ENCODE results near the gene STK10. TPM values are rescaled to one million over a fixed set of nuclear protein-coding genes. Genes with fewer than 3 reads are reported as not detected.
A peak's percentile ranks its signal among the peaks of the same experiment; 100 is the strongest.

Gene STK10
- total RNA-seq, 1 experiment from 2014 or later: 22.9 TPM

DNA sequence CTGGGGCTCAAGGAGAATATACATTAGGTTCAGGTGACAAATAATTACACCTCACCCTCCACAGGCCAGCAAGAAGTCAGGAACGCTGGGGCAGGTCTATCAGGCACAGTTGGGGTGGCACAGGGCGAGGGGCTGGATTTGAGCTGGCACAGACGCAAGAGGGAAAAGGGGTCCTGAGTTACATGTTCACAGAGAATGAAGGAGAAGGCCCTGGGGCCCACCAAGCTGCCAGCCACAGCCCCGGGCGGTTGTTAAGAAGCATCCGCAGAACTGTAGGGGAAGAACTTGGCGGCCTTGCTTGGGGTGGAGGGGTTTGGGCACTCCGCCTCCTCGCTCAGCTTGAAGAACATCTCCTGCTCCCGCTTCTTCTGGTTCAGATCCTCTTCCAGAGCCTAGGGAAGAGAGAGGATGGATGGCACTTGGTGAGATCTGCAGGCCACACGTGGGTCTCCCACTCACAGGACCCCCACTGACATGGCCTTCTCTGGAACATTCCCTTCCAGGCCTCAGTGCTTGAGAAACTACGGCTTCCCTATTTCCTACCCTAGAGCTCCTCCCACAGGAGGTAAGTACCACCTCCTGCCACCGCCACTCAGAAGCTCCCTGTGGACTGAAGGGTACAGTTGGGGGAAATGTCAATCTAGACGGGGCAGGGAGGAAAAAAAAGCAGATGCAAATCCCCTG is 143.3 kb downstream of the STK10 start:
- ATAC-seq (peak; percentile 54; the same call in 1 of the 2 replicates), DNase-seq (ENCODE audit: low read depth, low spot score) (no peak)
- Histone ChIP-seq H3K9me3 (ENCODE audit: control insufficient read depth in 1 of 2, insufficient read depth in 1 of 2, low read depth in 1 of 2, low read length in 2 of 2) (no peaks in the 10 kb centered on the region), H4K20me1 (ENCODE audit: insufficient read depth) (no peaks in the 10 kb centered on the region), H3K4me3 (replicated peaks in 1 of 2; ENCODE audit: low read depth in 1 of 2, low read length in 2 of 2) (no peak overlapping the region), H3K4me2 (ENCODE audit: low read length) (no peak overlapping the region), H3K27me3 (ENCODE audit: insufficient read depth, low read length) (no peaks in the 10 kb centered on the region), H3K36me3 (ENCODE audit: control insufficient read depth in 1 of 2, insufficient read depth in 2 of 2, low read length in 2 of 2) (no peaks in the 10 kb centered on the region), H3K27ac (ENCODE audit: low read depth, low read length) (no peak overlapping the region), H3K9me2 (ENCODE audit: insufficient read depth) (no peaks in the 10 kb centered on the region), H3K79me2 (ENCODE audit: insufficient read depth, low read length) (no peaks in the 10 kb centered on the region), H3K9ac (ENCODE audit: low read length) (no peak overlapping the region), H2AFZ (ENCODE audit: low read depth, low read length, poor library complexity, severe bottlenecking) (no peak overlapping the region), H3K4me1 (ENCODE audit: control insufficient read depth in 1 of 2, insufficient read depth in 2 of 2, low read length in 2 of 2) (no peaks in the 10 kb centered on the region)
- TF ChIP-seq, protein P1, sequence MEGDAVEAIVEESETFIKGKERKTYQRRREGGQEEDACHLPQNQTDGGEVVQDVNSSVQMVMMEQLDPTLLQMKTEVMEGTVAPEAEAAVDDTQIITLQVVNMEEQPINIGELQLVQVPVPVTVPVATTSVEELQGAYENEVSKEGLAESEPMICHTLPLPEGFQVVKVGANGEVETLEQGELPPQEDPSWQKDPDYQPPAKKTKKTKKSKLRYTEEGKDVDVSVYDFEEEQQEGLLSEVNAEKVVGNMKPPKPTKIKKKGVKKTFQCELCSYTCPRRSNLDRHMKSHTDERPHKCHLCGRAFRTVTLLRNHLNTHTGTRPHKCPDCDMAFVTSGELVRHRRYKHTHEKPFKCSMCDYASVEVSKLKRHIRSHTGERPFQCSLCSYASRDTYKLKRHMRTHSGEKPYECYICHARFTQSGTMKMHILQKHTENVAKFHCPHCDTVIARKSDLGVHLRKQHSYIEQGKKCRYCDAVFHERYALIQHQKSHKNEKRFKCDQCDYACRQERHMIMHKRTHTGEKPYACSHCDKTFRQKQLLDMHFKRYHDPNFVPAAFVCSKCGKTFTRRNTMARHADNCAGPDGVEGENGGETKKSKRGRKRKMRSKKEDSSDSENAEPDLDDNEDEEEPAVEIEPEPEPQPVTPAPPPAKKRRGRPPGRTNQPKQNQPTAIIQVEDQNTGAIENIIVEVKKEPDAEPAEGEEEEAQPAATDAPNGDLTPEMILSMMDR (IDR thresholded peaks at IDR 0.05 in 2 of 3, conservative IDR thresholded peaks at IDR 0.05 in 1 of 3; ENCODE audit: borderline replicate concordance in 1 of 3, insufficient read depth in 1 of 3, low read depth in 2 of 3, low read length in 2 of 3): 0 out of 6 replicates have a peak, but pooled peaks of 1 of the 3 experiments have one; percentile 7
- TF ChIP-seq EZH2 (IDR thresholded peaks at IDR 0.05) (no peak), YY1 (IDR thresholded peaks at IDR 0.05; ENCODE audit: extremely low read depth, insufficient replicate concordance, low read depth, low read length) (no peak), RAD21 (IDR thresholded peaks at IDR 0.05; ENCODE audit: low read depth) (peak; percentile 27; the same call in 1 of the 2 replicates), ZFX (IDR thresholded peaks at IDR 0.05) (no peak)
- BruUV-seq (replicated peaks): no TSS peak
- intact Hi-C loops (cut with micrococcal nuclease): no loop called here
- RAD21 ChIA-PET (ENCODE audit: low non-redundant PET in 1 of 2, low total read pairs in 2 of 2, uncharacterized antibody in 2 of 2, unreplicated experiment in 2 of 2): no interaction called here
- POLR2A ChIA-PET: no interaction called here
- CTCF ChIA-PET: interaction anchor here (0.7 to 1.0 kb wide), 3 partner anchors 15 to 143 kb away, joined by 3 to 5 read pairs (median 4); partner anchors contain the start of gene STK10

DNA sequence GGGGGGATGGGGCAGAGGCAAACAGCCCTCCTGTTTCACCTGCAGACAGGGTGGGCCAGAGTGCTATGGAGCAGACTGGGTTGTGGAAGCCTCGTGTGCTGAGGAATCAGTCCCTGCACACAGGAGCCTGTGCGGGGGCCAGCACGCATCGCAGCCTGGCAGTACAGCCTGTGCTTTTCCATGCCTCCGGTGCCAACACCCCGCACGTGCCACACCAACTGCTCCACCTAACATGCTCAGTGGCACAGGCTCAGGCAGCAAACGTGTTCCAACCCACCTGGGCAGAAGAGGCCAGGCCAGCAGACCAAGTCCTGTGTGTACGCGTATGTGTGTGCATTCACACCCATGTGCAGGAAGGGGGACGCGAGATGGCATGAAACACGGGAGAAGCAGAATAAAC is 144.2 kb downstream of the STK10 start:
- ChIA-PET RAD21 (ENCODE audit: low non-redundant PET in 1 of 2, low total read pairs in 2 of 2, uncharacterized antibody in 2 of 2, unreplicated experiment in 2 of 2) (no interaction called here), POLR2A (no interaction called here), CTCF (no interaction called here)
- no peak for DNase-seq (ENCODE audit: low read depth, low spot score)
- Histone ChIP-seq H3K9me3 (ENCODE audit: control insufficient read depth in 1 of 2, insufficient read depth in 1 of 2, low read depth in 1 of 2, low read length in 2 of 2) (no peaks in the 10 kb centered on the region), H4K20me1 (ENCODE audit: insufficient read depth) (no peaks in the 10 kb centered on the region), H3K36me3 (ENCODE audit: control insufficient read depth in 1 of 2, insufficient read depth in 2 of 2, low read length in 2 of 2) (no peaks in the 10 kb centered on the region), H3K4me1 (ENCODE audit: control insufficient read depth in 1 of 2, insufficient read depth in 2 of 2, low read length in 2 of 2) (no peaks in the 10 kb centered on the region), H3K4me3 (replicated peaks in 1 of 2; ENCODE audit: low read depth in 1 of 2, low read length in 2 of 2) (no peak overlapping the region), H3K4me2 (ENCODE audit: low read length) (no peak overlapping the region), H3K9me2 (ENCODE audit: insufficient read depth) (no peaks in the 10 kb centered on the region), H3K79me2 (ENCODE audit: insufficient read depth, low read length) (no peaks in the 10 kb centered on the region), H3K9ac (ENCODE audit: low read length) (no peak overlapping the region), H3K27me3 (ENCODE audit: insufficient read depth, low read length) (no peaks in the 10 kb centered on the region), H3K27ac (ENCODE audit: low read depth, low read length) (no peak overlapping the region), H2AFZ (ENCODE audit: low read depth, low read length, poor library complexity, severe bottlenecking) (no peak overlapping the region)
- BruUV-seq (replicated peaks): TSS peak; percentile 27
- intact Hi-C loops (cut with micrococcal nuclease): no loop called here
- no peak for ATAC-seq
- TF ChIP-seq, protein P1 (IDR thresholded peaks at IDR 0.05 in 2 of 3, conservative IDR thresholded peaks at IDR 0.05 in 1 of 3; ENCODE audit: borderline replicate concordance in 1 of 3, insufficient read depth in 1 of 3, low read depth in 2 of 3, low read length in 2 of 3): no peak
- TF ChIP-seq YY1 (IDR thresholded peaks at IDR 0.05; ENCODE audit: extremely low read depth, insufficient replicate concordance, low read depth, low read length) (no peak), EZH2 (IDR thresholded peaks at IDR 0.05) (no peak), FOSL1 (IDR thresholded peaks at IDR 0.05; ENCODE audit: low read depth) (no peak), SP1 (IDR thresholded peaks at IDR 0.05; ENCODE audit: low read depth) (no peak), CEBPB (IDR thresholded peaks at IDR 0.05; ENCODE audit: low read depth) (no peak), TCF7L2 (IDR thresholded peaks at IDR 0.05; ENCODE audit: borderline replicate concordance, extremely low read depth, insufficient read depth, insufficient read length) (no peak)
- TF ChIP-seq, protein P2, sequence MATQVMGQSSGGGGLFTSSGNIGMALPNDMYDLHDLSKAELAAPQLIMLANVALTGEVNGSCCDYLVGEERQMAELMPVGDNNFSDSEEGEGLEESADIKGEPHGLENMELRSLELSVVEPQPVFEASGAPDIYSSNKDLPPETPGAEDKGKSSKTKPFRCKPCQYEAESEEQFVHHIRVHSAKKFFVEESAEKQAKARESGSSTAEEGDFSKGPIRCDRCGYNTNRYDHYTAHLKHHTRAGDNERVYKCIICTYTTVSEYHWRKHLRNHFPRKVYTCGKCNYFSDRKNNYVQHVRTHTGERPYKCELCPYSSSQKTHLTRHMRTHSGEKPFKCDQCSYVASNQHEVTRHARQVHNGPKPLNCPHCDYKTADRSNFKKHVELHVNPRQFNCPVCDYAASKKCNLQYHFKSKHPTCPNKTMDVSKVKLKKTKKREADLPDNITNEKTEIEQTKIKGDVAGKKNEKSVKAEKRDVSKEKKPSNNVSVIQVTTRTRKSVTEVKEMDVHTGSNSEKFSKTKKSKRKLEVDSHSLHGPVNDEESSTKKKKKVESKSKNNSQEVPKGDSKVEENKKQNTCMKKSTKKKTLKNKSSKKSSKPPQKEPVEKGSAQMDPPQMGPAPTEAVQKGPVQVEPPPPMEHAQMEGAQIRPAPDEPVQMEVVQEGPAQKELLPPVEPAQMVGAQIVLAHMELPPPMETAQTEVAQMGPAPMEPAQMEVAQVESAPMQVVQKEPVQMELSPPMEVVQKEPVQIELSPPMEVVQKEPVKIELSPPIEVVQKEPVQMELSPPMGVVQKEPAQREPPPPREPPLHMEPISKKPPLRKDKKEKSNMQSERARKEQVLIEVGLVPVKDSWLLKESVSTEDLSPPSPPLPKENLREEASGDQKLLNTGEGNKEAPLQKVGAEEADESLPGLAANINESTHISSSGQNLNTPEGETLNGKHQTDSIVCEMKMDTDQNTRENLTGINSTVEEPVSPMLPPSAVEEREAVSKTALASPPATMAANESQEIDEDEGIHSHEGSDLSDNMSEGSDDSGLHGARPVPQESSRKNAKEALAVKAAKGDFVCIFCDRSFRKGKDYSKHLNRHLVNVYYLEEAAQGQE (IDR thresholded peaks at IDR 0.05; ENCODE audit: low read depth): no peak
